NCI-H1417 treated with DMSO at 0.1 percent for 48 hours (cell line): ENCODE results near the gene DDX31.
"Not testable (repeated sequence)": the region's sequence is repeated elsewhere in the genome, so short reads cannot be mapped to it uniquely, and the experiment has no call there.

Experiments
- DNase-seq: peaks from one replicate; lab custom pipeline; 2025; lab: John Stamatoyannopoulos, UW

DDX31 gene

GRCh38 chr9:132578367-132578932, 91.3 kb downstream of the DDX31 start:
- no peak for DNase-seq

GRCh38 chr9:132577119-132577518, 92.7 kb downstream of the DDX31 start:
- no peak for DNase-seq

GRCh38 chr9:132575811-132576210, 94.0 kb downstream of the DDX31 start:
- no peak for DNase-seq

- DNase-seq = no peak
These were observed 94.7 kb downstream of the DDX31 start for GRCh38 chr9:132575005-132575609.

- DNase-seq = no peak
These were observed 96.9 kb downstream of the DDX31 start for GRCh38 chr9:132572921-132573320.

GRCh38 chr9:132571806-132572600, 97.8 kb downstream of the DDX31 start:
- DNase-seq = no peak

GRCh38 chr9:132568787-132569186, 101.0 kb downstream of the DDX31 start:
- not testable (repeated sequence) for DNase-seq

GRCh38 chr9:132564526-132564925, 105.3 kb downstream of the DDX31 start:
- DNase-seq = no peak

- DNase-seq = no peak
These were observed 107.5 kb downstream of the DDX31 start for GRCh38 chr9:132562306-132562573.

- no peak for DNase-seq
These were observed 109.1 kb downstream of the DDX31 start for GRCh38 chr9:132560616-132561202.

- no peak for DNase-seq
These were observed 110.1 kb downstream of the DDX31 start for GRCh38 chr9:132559711-132560110.

- DNase-seq = no peak
These were observed 112.6 kb downstream of the DDX31 start for GRCh38 chr9:132557159-132557558.

- no peak for DNase-seq
These were observed 113.1 kb downstream of the DDX31 start for GRCh38 chr9:132556714-132557113.

- DNase-seq = no peak
These were observed 113.5 kb downstream of the DDX31 start for GRCh38 chr9:132556235-132556634.

GRCh38 chr9:132555528-132555927, 114.3 kb downstream of the DDX31 start:
- DNase-seq = no peak

- DNase-seq = no peak
These were observed 115.0 kb downstream of the DDX31 start for GRCh38 chr9:132554755-132555154.

GRCh38 chr9:132552041-132552440, 117.7 kb downstream of the DDX31 start:
- no peak for DNase-seq

- DNase-seq = no peak
These were observed 118.2 kb downstream of the DDX31 start for GRCh38 chr9:132551556-132551955.

GRCh38 chr9:132548751-132549640, 120.8 kb downstream of the DDX31 start:
- no peak for DNase-seq

- DNase-seq = no peak
These were observed 121.6 kb downstream of the DDX31 start for GRCh38 chr9:132547976-132548730.

GRCh38 chr9:132547436-132547835, 122.3 kb downstream of the DDX31 start:
- no peak for DNase-seq
